ENCODE measurements around the gene TMEM126A. TPM values are rescaled to one million over a fixed set of nuclear protein-coding genes. Genes with fewer than 3 reads are reported as not detected.
"Not testable (repeated sequence)": the region's sequence is repeated elsewhere in the genome, so short reads cannot be mapped to it uniquely, and the experiment has no call there.

The TMEM126A gene
- total RNA-seq, 4 donors from 2014 or later = 4.0 to 17.5 (median 11.3) TPM; not detected in 1

GRCh38 chr11:85643191-85643614, 4.6 kb upstream of the TMEM126A start:
- DNase-seq = peak; percentile 16
- intact Hi-C loops (cut with DNase I; ENCODE audit: low total_unique reads) = no loop called here
- 47% methylated on average over 2 of the region's 2 CpGs; no CpG with 5 or more reads in 1 of the 2 donors for WGBS, 2 donors (ENCODE audit: low coverage in 1 of 2)

GRCh38 chr11:85647078-85647477, 689 bp upstream of the TMEM126A start:
- no peak for TF ChIP-seq POLR2A (IDR thresholded peaks at IDR 0.05)
- TF ChIP-seq EP300 (IDR thresholded peaks at IDR 0.05; ENCODE audit: low read depth) = no peak
- TF ChIP-seq POLR2AphosphoS5 (IDR thresholded peaks at IDR 0.05) = no peak
- no peaks in the 10 kb centered on the region for H3K27me3 ChIP-seq
- peak overlapping the region; percentile 46 to 78 (median 56) for H3K4me3 ChIP-seq
- peak overlapping the region; percentile 82 to 91 (median 84) for H3K27ac ChIP-seq
- no peaks in the 10 kb centered on the region for H3K36me3 ChIP-seq
- 15 to 24% methylated on average over 2 of the region's 2 CpGs for WGBS, 2 donors (ENCODE audit: low coverage in 1 of 2)
- no peaks in the 10 kb centered on the region for H3K9me3 ChIP-seq
- intact Hi-C loops (cut with DNase I; ENCODE audit: low total_unique reads) (no loop called here), in situ Hi-C loops (cut with MboI; ENCODE audit: low pct_ligation_motif_present in 1 of 4, low pct_unique_long_range_greater_than_20kb in 1 of 4, low sequenced_read_pairs in 3 of 4) (no loop called here)
- H3K4me1 ChIP-seq = peaks cover 10 to 32% (median 18%) of the 10 kb centered on the region in 4 donors
- no peak for DNase-seq

More at GRCh38 chr11:85643191-85643614, 4.6 kb upstream of the TMEM126A start:
- Histone ChIP-seq H3K36me3 (no peaks in the 10 kb centered on the region), H3K27me3 (no peaks in the 10 kb centered on the region), H3K4me3 (no peak overlapping the region), H3K4me1 (peaks cover 1 to 12% (median 6%) of the 10 kb centered on the region in 4 donors), H3K9me3 (no peaks in the 10 kb centered on the region), H3K27ac (no peak overlapping the region)
- in situ Hi-C loops (cut with MboI; ENCODE audit: low pct_ligation_motif_present in 1 of 4, low pct_unique_long_range_greater_than_20kb in 1 of 4, low sequenced_read_pairs in 3 of 4) = no loop called here
- no peak for TF ChIP-seq CTCF (IDR thresholded peaks at IDR 0.05)
- TF ChIP-seq POLR2AphosphoS5 (IDR thresholded peaks at IDR 0.05) = no peak

GRCh38 chr11:85651118-85651517, 3.4 kb downstream of the TMEM126A start:
- 84% methylated on average over 1 of the region's 1 CpG; no CpG with 5 or more reads in 1 of the 2 donors for WGBS, 2 donors (ENCODE audit: low coverage in 1 of 2)
- TF ChIP-seq CTCF (IDR thresholded peaks at IDR 0.05) (no peak), POLR2AphosphoS5 (IDR thresholded peaks at IDR 0.05) (no peak), EP300 (IDR thresholded peaks at IDR 0.05; ENCODE audit: low read depth) (no peak), POLR2A (IDR thresholded peaks at IDR 0.05) (no peak)
- in situ Hi-C loops (cut with MboI; ENCODE audit: low pct_ligation_motif_present in 1 of 4, low pct_unique_long_range_greater_than_20kb in 1 of 4, low sequenced_read_pairs in 3 of 4) = loop anchor here in 1 of 4 donors (25.0 kb wide), 1 partner anchor 586 kb away; the partner anchor contains the start of gene EED
- Histone ChIP-seq H3K36me3 (peaks cover 0 to 4% (median 0%) of the 10 kb centered on the region in 4 donors), H3K9me3 (no peaks in the 10 kb centered on the region), H3K27me3 (no peaks in the 10 kb centered on the region), H3K4me3 (no peak overlapping the region), H3K4me1 (peaks cover 10 to 32% (median 18%) of the 10 kb centered on the region in 4 donors), H3K27ac (no peak overlapping the region)
- no peak for DNase-seq
- intact Hi-C loops (cut with DNase I; ENCODE audit: low total_unique reads) = no loop called here

GRCh38 chr11:85652786-85653447, 5.2 kb downstream of the TMEM126A start:
- Histone ChIP-seq H3K4me1 (peaks cover 7 to 22% (median 15%) of the 10 kb centered on the region in 4 donors), H3K27me3 (no peaks in the 10 kb centered on the region), H3K9me3 (no peaks in the 10 kb centered on the region), H3K27ac (no peak overlapping the region), H3K36me3 (peaks cover 0 to 8% (median 2%) of the 10 kb centered on the region in 4 donors), H3K4me3 (no peak overlapping the region)
- TF ChIP-seq CTCF (IDR thresholded peaks at IDR 0.05) = no peak
- TF ChIP-seq POLR2AphosphoS5 (IDR thresholded peaks at IDR 0.05) = no peak
- no peak for TF ChIP-seq EP300 (IDR thresholded peaks at IDR 0.05; ENCODE audit: low read depth)
- no peak for TF ChIP-seq POLR2A (IDR thresholded peaks at IDR 0.05)
- no peak for DNase-seq
- intact Hi-C loops (cut with DNase I; ENCODE audit: low total_unique reads) (no loop called here), in situ Hi-C loops (cut with MboI; ENCODE audit: low pct_ligation_motif_present in 1 of 4, low pct_unique_long_range_greater_than_20kb in 1 of 4, low sequenced_read_pairs in 3 of 4) (loop anchor here in 1 of 4 donors (25.0 kb wide), 1 partner anchor 584 kb away; the partner anchor contains the start of gene EED)
- WGBS, 2 donors (ENCODE audit: low coverage in 1 of 2) = 55 to 58% methylated on average over 3 of the region's 3 CpGs

- WGBS, 2 donors (ENCODE audit: low coverage in 1 of 2) = 95 to 100% methylated on average over 2 to 4 of the region's 4 CpGs
- peaks cover 0 to 20% (median 2%) of the 10 kb centered on the region in 4 donors for H3K36me3 ChIP-seq
- in situ Hi-C loops (cut with MboI; ENCODE audit: low pct_ligation_motif_present in 1 of 4, low pct_unique_long_range_greater_than_20kb in 1 of 4, low sequenced_read_pairs in 3 of 4) = loop anchor here in 1 of 4 donors (25.0 kb wide), 1 partner anchor 583 kb away; the partner anchor contains the start of gene EED
- DNase-seq; H3K9me3 ChIP-seq; intact Hi-C loops (cut with DNase I; ENCODE audit: low total_unique reads); H3K4me3 ChIP-seq; H3K27ac ChIP-seq; H3K27me3 ChIP-seq: not testable (repeated sequence)
- peaks cover 0 to 22% (median 10%) of the 10 kb centered on the region in 4 donors for H3K4me1 ChIP-seq
These were observed 6.6 kb downstream of the TMEM126A start for GRCh38 chr11:85654343-85654742.
